GM19463 (cell line): Measurements from ENCODE around the gene HAGHL.
"Not testable (repeated sequence)": the region's sequence is repeated elsewhere in the genome, so short reads cannot be mapped to it uniquely, and the experiment has no call there.

Source experiments
- ATAC-seq: cut with Tn5 transposase; IDR thresholded peaks from one replicate; pipeline ENCODE4 v1.9.1; 2021; ENCODE audit warnings: mild to moderate bottlenecking, moderate library complexity; ENCODE audit not compliant: unreplicated experiment

The HAGHL gene

DNA sequence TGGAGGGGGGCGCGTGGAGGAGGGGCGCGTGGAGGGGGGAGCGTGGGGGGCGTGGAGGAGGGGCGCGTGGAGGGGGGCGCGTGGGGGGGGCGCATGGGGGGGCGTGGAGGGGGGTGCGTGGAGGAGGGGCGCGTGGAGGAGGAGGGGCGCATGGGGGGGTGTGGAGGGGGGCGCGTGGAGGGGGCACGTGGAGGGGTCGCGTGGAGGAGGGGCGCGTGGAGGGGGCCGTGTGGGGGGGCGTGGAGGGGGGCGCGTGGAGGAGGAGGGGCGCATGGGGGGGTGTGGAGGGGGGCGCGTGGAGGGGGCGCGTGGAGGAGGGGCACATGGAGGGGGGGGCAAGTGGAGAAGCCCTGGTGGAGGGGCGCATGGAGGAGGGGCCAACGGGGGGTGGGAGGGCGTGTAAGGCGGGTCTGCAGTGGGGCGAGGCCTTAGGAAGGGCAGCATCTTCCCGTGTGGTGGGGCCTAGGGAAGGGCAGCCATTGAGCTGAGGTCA is 40.9 kb downstream of the HAGHL start:
- ATAC-seq = no peak

DNA sequence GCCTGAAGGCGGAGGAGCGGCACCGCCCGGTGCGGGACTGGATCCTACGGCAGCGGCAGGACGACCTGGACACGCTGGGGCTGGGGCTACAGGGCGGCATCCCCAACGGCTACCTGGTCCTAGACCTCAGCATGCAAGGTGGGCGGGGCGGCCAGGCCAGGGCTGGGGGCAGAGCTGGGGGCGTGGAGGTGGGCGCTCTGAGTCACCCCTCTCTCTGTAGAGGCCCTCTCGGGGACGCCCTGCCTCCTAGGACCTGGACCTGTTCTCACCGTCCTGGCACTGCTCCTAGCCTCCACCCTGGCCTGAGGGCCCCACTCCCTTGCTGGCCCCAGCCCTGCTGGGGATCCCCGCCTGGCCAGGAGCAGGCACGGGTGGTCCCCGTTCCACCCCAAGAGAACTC is 41.5 kb downstream of the HAGHL start:
- no peak for ATAC-seq

DNA sequence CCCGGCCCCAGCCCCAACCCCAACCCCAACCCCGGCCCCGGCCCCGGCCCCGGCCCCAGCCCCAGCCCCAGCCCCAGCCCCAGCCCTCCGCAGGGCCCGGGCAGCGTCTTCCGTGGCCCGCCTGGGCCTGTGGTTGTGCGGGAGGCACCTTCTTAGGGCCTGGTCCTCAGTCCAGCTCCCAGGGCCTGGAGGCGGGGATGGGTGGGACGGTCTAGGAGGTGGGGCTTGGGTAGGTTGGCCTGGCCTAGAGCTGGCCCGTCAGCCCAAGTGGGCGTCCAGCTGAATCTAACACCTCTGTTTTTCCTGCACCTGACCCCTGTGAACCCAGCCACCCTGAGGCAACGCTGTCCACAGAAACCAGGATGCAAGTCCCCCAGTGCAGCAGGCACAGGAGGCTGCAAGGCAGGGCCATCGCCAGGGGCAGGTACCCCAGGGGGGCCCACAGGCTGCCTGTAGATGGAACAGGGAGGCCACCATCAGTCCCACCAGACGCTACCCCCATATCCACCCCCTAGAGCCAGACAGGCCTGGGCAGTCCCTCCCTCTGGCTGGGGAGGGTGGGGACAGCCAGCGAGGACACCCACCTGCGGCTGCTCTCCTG is 42.4 kb downstream of the HAGHL start:
- ATAC-seq = no peak

DNA sequence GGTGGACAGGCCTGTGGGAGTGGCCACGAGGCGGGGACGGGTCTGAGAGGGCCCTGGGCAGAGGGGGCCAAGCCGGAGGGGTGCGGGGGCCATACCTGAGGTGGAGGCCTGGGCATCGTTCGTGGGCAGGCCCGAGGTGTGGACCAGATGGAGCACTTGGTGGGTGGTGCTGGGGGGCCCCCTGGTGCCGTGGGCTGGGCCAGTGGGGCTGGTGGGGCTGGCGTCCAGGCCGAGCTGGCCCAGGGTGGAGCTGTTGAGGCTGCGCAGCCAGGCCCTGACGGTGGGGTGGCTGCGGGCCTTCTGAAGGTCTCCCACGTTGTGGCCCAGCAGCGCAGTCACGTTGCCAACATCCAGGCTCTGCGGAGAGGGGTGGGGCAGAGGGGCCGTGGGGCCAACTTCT is 43.0 kb downstream of the HAGHL start:
- no peak for ATAC-seq

DNA sequence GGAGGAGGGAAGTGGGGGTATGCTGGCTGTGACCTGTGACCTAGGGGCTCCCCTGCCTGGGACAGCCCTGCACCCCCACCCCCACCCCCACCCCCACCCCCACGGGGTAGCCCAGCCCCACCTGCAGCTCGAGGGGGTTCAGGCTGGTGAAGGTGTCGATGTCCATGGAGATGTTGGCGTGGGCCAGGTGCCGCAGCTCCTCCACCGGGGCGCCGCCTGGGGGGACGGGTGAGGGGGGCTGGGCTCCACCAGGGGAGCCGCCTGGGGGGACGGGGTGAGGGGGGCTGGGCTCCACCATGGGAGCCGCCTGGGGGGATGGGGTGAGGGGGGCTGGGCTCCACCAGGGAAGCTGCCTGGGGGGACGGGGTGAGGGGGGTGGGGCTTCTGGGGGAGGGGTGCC is 43.5 kb downstream of the HAGHL start:
- ATAC-seq = no peak

DNA sequence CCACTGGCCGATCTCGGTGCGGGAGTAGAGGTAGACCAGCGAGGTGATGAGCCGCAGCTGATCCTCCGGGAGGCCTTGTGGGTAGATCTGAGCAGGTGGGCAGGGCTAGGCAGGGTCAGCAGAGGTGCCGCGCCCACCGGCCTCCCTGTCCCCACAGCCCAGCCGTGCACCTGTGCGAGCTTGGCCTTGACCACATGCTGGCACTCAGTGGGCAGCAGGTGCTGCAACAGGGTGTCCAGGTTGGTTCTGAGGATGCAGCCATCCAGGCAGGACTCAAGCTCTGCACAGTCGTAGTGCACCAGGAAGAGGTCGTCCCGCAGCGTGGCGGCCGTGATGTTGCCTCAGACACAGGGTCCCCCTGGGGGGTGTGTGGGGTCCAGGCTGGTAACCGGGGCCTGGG is 46.1 kb downstream of the HAGHL start:
- ATAC-seq = no peak

DNA sequence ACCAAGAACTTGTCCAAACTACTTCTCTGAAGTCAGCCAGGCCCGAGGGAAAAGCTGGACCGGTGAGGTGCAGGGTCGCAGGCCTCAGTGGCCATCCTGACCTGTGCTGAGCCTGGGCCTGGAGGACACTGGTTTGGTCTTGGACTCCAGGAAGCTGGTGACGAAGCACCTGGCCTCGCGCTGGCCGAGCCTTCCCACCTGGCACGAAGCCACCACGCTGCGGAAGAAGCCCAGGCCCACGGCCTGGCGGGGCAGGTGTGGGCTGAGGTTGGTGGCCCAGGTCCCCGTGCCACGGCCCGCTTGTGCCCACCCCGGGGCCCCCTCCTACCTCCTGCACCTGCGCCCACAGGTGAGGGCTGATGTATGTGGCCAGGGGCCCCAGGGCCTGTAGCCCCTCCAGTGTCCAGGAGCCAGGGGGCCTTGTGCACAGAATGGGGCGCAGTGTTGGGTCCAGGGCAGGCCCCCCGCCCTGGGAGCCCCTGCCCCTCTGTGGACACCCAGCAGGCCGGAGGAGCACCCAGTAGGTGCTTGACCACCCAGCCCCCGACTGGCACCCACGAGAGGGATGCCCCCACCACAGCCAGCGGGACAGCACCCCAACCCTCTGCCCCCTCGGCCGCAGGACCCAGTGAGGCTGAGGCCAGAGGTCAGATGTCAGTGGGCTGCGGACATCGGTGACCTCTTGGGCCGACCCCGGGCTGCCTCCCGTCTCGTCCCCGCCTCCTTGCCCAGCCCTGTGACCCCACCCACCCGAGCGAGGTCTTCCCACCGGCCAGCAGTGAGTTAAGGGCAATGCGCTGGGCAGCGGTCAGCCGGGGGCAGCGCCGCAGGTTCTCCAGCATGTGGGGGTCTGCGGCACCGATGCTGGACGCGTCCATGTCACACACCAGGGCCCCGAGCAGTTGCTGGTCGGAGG is 47.4 kb downstream of the HAGHL start:
- ATAC-seq = no peak

DNA sequence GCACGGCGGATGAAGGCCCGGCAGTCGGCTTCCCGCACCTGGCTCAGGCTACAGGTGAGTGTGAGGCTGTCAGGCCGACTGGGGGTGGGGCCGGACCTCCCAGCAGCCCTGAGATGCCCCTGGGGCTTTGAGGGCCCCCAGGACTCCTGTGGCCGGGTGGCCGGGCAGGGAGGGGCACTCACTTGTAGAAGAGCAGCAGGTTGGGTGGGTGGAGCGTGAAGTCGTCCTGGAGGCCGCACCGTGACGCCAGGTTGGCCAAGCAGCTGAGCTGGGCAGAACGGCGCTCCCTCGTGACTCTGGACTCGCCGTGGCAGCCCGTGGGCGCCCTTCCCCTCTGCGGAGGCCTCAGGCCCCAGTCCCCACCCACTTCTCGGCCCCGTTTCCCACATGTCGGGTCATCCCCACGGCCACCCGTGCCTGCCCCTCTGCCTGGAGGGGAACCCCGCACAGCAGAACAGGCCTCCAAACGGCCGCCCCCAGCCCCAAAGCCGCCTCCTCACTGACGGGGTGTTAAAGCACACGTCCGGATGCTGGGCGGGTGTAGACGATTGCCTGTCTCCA is 48.4 kb downstream of the HAGHL start:
- ATAC-seq = no peak

DNA sequence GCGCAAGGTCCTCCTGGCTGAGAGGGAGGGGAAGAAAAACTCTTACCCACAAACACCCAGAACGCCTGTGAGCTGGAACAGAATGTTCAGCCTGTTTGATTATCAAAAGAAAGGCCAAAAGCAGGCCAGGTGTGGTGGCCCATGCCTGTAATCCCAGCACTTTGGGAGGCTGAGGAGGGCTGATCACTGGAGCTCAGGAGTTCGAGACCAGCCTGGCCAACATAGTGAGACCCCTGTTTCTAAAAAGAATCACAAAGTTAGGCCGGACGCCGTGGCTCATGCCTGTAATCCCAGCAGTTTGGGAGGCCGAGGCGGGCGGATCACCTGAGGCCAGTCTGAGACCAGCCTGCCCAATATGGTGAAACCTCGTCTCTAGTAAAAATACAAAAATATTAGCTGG is 49.4 kb downstream of the HAGHL start:
- not testable (repeated sequence) for ATAC-seq

DNA sequence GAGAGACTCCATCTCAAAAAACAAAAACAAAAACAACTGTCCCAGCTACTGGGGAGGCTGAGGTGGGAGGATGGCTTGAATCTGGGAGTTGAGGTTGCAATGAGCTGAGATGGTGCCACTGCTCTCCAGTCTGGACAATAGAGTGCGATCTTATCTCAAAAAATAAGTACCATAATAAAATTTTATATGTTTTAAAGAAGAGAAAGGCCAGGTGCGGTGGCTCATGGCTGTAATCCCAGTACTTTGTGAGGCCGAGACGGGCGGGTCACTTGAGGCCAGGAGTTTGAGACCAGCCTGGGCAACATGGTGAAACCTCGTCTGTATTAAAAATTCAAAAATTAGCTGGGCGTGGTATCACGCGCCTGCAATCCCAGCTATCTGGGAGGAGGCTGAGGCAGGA is 49.9 kb downstream of the HAGHL start:
- no peak for ATAC-seq

DNA sequence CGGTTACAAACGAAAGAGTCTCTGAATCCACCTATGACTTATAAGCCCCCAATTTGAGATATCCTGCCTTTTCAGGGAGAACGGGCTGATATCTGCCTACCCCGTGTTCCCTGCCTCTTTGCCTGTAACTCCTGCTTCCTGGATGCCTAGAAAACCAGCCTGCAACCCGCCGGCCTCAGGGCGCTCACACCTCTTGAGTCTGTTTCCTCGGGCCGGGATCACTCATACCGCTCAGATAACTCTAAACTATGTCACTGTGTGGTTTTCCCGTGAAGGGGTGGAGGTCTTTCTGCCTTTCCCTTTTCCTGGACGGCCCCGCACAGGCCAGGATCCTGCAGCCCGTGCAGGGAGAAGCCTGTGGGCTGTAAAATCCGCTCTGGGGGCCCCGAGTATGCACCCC is 50.9 kb downstream of the HAGHL start:
- ATAC-seq = no peak

DNA sequence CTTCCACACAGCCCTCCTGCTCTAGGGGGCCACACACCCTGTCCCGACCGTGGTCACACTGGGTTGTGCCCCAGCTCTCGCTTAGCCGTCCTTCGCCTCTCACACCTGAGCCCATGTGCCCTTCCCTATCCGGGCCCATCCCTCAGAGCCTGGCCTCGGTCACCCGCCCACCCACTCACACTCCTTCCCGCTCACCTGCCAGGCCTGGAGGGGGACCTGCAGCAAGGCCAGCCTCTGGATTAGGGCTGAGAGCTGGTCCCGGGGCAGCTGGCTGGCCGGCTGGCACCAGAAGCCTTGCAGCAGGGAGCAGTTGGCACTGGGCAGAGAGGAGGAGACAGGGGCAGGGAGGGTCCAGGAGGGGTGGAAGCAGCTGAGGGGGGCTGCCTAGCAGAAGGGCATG is 51.5 kb downstream of the HAGHL start:
- ATAC-seq = no peak

DNA sequence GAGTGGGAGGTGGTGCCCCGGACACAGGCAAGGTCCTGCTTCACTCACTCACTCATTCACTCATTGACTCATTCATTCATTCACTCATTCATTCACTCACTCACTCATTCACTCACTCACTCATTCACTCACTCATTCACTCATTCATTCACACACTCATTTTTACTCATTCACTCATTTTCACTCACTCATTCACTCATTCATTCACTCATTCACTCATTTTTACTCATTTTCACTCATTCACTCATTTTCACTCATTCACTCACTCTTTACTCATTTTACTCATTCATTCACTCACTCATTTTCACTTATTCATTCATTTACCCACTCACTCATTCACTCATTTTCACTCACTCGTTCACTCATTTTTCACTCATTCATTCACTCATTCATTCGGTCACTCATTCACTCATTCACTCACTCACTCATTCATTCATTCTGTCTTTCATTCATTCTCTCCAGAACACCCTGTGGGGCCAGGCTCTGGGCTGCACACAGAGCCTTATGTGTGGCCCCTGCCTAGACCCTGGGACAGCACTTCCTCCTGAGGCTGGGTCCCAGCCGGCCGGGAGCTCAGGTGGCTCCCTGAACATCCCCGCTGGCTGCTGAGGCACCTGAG is 52.1 kb downstream of the HAGHL start:
- ATAC-seq = no peak
